GM06990 (cell line): ENCODE measurements around the gene LNPK.

Experiments used
- DNase-seq: peaks from one replicate; pipeline ENCODE4 v3.0.0-alpha.2; 2011; ENCODE audit not compliant: insufficient read length; ENCODE audit errors: extremely low read depth
- H3K27me3 ChIP-seq: replicated peaks from 2 replicates; pipeline ENCODE4 v1.6.0; 2011; ENCODE audit warnings: low read length; ENCODE audit not compliant: control insufficient read depth, insufficient read depth
- H3K36me3 ChIP-seq: 2 replicates; pipeline ENCODE4 v1.5.1; 2011; ENCODE audit warnings: low read length; ENCODE audit not compliant: control insufficient read depth, insufficient read depth
- H3K4me3 ChIP-seq: replicated peaks from 2 replicates; pipeline ENCODE4 v1.5.1; 2011; ENCODE audit warnings: low read depth, mild to moderate bottlenecking, control low read depth, low read length
- TF ChIP-seq, protein P1 (sequence below): IDR thresholded peaks from 2 replicates; pipeline ENCODE4 v1.5.1; 2011; ENCODE audit warnings: low read length, control low read depth, mild to moderate bottlenecking, inconsistent platforms; ENCODE audit not compliant: insufficient read depth, poor library complexity, severe bottlenecking

Gene LNPK

DNA sequence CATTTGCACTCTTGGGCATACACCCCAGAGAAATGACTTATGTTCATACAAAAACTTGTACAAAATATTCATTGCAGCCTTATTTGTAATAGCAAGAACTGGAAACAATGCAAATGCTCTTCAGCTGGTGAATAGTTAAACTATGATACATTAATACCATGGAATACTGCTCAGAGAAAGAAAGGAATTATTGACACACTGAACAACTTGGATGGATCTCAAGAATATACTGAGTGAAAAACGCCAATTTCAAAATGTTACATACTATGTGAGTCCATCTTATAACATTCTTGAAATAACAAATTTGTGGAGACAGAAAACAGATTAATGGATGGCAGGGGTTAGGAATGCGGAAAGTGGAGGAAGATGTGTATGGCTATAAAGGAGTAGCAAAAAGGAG is 17.2 kb downstream of the LNPK start:
- no peaks in the 10 kb centered on the region for H3K36me3 ChIP-seq
- H3K4me3 ChIP-seq, result no peak overlapping the region
- no peaks in the 10 kb centered on the region for H3K27me3 ChIP-seq
- DNase-seq, result no peak
- TF ChIP-seq, protein P1, sequence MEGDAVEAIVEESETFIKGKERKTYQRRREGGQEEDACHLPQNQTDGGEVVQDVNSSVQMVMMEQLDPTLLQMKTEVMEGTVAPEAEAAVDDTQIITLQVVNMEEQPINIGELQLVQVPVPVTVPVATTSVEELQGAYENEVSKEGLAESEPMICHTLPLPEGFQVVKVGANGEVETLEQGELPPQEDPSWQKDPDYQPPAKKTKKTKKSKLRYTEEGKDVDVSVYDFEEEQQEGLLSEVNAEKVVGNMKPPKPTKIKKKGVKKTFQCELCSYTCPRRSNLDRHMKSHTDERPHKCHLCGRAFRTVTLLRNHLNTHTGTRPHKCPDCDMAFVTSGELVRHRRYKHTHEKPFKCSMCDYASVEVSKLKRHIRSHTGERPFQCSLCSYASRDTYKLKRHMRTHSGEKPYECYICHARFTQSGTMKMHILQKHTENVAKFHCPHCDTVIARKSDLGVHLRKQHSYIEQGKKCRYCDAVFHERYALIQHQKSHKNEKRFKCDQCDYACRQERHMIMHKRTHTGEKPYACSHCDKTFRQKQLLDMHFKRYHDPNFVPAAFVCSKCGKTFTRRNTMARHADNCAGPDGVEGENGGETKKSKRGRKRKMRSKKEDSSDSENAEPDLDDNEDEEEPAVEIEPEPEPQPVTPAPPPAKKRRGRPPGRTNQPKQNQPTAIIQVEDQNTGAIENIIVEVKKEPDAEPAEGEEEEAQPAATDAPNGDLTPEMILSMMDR, result no peak

DNA sequence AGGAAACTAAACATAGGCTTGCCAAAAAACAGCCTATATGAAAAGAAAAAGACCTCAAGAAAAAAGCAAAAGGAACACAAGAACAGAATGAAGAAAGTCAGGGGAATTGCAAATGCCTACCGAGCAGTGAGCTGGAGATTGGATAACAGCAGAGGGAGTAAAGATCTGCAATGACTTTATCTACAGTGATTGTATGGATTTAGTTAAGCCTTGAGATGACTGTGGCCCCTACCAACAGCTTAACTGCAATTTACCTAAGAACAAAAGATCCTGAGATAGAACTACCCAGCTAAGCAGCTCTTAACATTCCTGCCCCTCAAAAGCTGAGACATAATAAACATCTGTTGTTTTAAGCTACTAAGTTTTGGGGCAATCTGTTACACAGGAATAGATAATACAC is 20.5 kb downstream of the LNPK start:
- H3K36me3 ChIP-seq, result no peaks in the 10 kb centered on the region; the same call in 1 of the 2 replicates
- no peak for DNase-seq
- no peak overlapping the region for H3K4me3 ChIP-seq
- TF ChIP-seq, protein P1, result no peak
- no peaks in the 10 kb centered on the region for H3K27me3 ChIP-seq

DNA sequence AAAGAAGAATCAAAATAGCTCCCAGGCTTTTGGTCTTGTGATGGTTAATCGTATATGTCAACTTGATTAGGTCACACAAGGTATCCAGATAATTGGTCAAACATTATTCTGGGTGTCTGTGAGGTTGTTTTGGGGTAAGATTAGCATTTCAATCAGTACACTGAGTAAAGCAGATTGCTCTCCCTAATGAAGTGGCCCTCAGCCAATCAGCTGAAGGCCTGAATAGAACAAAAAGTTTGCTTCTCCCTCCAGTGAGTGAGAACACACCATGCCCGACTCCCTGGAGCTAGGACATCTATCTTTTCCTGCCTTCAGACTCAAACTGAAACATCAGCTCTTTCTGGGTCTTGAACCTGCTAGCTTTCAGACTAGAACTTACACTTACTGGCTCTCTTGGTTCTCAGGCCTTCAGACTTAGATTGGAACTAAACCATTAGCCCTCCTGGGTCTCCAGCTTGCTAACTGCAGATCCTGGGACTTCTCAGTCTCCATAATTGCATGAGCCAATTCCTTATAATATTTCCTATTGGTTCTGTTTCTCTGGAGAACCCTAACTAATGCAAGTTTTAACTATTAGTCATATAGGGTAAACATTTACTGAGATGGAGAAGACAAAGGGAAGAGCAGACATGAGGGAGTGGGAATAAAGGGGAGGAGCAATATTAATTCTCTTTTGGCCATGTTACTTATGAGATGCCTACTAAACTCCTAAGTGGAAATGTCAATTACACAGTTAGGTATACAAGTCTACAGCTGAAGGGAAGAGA is 25.5 kb downstream of the LNPK start:
- TF ChIP-seq, protein P1, result no peak
- Histone ChIP-seq H3K4me3 (no peak overlapping the region), H3K27me3 (no peaks in the 10 kb centered on the region), H3K36me3 (peaks cover 2% of the 10 kb centered on the region; the same call in 1 of the 2 replicates)
- DNase-seq, result no peak

DNA sequence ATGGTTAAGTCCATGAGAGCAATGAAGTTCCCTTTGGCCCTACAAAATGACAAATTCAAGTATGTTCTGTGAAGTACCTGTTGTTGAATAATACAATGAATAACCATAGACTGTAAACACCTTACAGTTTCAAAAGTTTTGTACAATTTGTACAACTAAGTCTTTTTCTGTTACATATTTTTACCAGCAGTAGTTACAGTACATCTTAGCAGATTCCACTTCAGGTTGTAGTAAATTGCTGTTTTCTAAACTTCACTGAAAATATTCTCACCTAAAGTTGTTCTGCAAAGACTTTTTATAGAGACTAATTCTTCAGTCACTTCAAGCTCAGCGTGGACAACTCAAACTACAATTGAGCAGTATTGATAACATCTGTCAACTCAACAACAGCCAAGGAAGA is 28.7 kb downstream of the LNPK start:
- Histone ChIP-seq H3K27me3 (no peaks in the 10 kb centered on the region), H3K4me3 (no peak overlapping the region), H3K36me3 (peaks cover 2% of the 10 kb centered on the region; the same call in 1 of the 2 replicates)
- TF ChIP-seq, protein P1, result no peak
- DNase-seq, result no peak

DNA sequence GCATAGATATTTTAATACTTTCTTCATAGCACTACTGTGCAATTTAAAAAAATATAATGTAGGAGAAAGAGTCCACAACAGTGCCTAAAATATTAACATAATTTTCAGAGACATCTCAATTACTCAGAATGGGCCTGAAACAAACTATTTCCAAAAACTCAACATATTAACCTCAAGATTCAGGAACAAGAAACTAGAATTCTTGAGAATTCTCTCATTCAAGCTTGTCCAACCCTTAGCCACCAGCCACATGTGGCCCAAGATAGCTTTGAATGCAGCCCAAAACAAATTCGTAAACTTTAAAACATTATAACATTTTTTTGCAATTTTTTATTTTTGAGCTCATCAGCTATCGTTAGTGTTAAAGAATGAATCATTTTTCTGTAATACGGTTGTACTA is 35.2 kb downstream of the LNPK start:
- no peaks in the 10 kb centered on the region for H3K36me3 ChIP-seq
- DNase-seq, result no peak
- H3K27me3 ChIP-seq, result no peaks in the 10 kb centered on the region
- TF ChIP-seq, protein P1, result no peak
- no peak overlapping the region for H3K4me3 ChIP-seq
